Colonic mucosa (tissue), 4 donors: ENCODE results near the gene CACNG5. TPM values are rescaled to one million over a fixed set of nuclear protein-coding genes. Genes with fewer than 3 reads are reported as not detected.

Experiments
- DNase-seq: peaks from one replicate; pipeline ENCODE4 v3.0.0-alpha.2; 2020
- H3K27ac ChIP-seq: fragments of 200-600 bp; one replicate; pipeline ENCODE4 v1.8.0; 2021
- H3K27me3 ChIP-seq: fragments of 200-600 bp; one replicate; pipeline ENCODE4 v1.8.0; 2021
- H3K36me3 ChIP-seq: fragments of 200-600 bp; one replicate; pipeline ENCODE4 v1.8.0; 2021
- H3K4me1 ChIP-seq: fragments of 200-600 bp; one replicate; pipeline ENCODE4 v1.8.0; 2021; ENCODE audit warnings: mild to moderate bottlenecking
- H3K4me3 ChIP-seq: fragments of 200-600 bp; one replicate; pipeline ENCODE4 v1.8.0; 2021
- H3K9ac ChIP-seq, 2 donors: one replicate each; pipeline ENCODE4 v1.7.0; 2013; ENCODE audit warnings: control low read depth in 2 of 2, low read depth in 2 of 2, low read length in 2 of 2
- H3K9me3 ChIP-seq: fragments of 200-600 bp; one replicate; pipeline ENCODE4 v1.8.0; 2021
- CTCF ChIP-seq: fragments of 200-600 bp; IDR thresholded peaks from one replicate; pipeline ENCODE4 v1.8.0; 2022; ENCODE audit warnings: antibody characterized with exemption, mild to moderate bottlenecking
- intact Hi-C: fragments of 100-400 bp; cut with DNase I; formaldehyde crosslinking; loops from one replicate; pipeline ENCODE4 v1.14.1; 2022
- total RNA-seq, 2 donors: library from RNA; stranded (reverse); fragmentation: NEBNext Ultra II Directional in 1 of 2; extraction: Animal tissue kit (Norgen Biotek cat#: 25700) in 1 of 2; gene quantifications; one replicate each; pipeline ENCODE4 v1.2.1, GENCODE V29; 2021
- donor health status: healthy.
- donor health status: DM: no; HTN: no; CAD: no.
- donor health status: DM: no; HTN: no; CAD: no.

The CACNG5 gene
- total RNA-seq, 2 donors from 2014 or later = 0.19 TPM; not detected in 1

DNA sequence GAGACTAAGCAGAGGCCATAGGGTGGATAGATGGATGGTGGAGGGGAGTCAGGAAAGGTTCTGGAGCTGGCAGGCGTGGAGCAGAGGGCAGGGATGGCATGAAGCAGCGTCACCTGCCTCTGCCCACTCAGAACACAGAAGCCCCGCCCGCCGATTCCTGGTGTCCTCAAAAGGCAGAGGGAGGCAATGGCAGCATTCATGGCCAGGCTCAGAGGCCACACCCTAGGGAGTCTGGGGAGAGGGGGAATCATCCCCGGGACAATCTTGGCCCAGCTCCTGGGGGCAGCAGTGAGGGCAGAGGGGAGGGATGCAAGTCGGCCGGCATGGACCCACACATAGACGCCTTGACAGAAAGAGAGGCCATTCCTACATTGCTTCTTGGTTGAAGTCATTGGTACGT is 68.9 kb downstream of the CACNG5 start:
- TF ChIP-seq CTCF = no peak
- Histone ChIP-seq H3K9me3 (no peaks in the 10 kb centered on the region), H3K9ac (no peak overlapping the region), H3K4me3 (no peak overlapping the region), H3K4me1 (no peaks in the 10 kb centered on the region), H3K27me3 (no peaks in the 10 kb centered on the region), H3K27ac (no peak overlapping the region), H3K36me3 (no peaks in the 10 kb centered on the region)
- DNase-seq = no peak
- intact Hi-C loops = no loop called here

- Histone ChIP-seq H3K27ac (no peak overlapping the region), H3K4me1 (no peaks in the 10 kb centered on the region), H3K27me3 (no peaks in the 10 kb centered on the region), H3K9me3 (no peaks in the 10 kb centered on the region), H3K36me3 (no peaks in the 10 kb centered on the region), H3K9ac (no peak overlapping the region), H3K4me3 (no peak overlapping the region)
- no peak for TF ChIP-seq CTCF
- intact Hi-C loops = loop anchor here (5.0 kb wide), 1 partner anchor 703 kb away; no protein-coding TSS in a partner anchor
- DNase-seq = no peak
Observed at GRCh38 chr17:66904760-66905624, 70.1 kb downstream of the CACNG5 start.

- Histone ChIP-seq H3K4me1 (no peaks in the 10 kb centered on the region), H3K36me3 (no peaks in the 10 kb centered on the region), H3K27me3 (no peaks in the 10 kb centered on the region), H3K27ac (no peak overlapping the region), H3K4me3 (no peak overlapping the region), H3K9me3 (no peaks in the 10 kb centered on the region), H3K9ac (no peak overlapping the region)
- DNase-seq = peak; percentile 86
- TF ChIP-seq CTCF = peak; percentile 90
- intact Hi-C loops = loop anchor here (2.0 to 5.0 kb wide), 2 partner anchors 192 to 704 kb away; no protein-coding TSS in a partner anchor
Observed at GRCh38 chr17:66906321-66907278, 71.7 kb downstream of the CACNG5 start.

DNA sequence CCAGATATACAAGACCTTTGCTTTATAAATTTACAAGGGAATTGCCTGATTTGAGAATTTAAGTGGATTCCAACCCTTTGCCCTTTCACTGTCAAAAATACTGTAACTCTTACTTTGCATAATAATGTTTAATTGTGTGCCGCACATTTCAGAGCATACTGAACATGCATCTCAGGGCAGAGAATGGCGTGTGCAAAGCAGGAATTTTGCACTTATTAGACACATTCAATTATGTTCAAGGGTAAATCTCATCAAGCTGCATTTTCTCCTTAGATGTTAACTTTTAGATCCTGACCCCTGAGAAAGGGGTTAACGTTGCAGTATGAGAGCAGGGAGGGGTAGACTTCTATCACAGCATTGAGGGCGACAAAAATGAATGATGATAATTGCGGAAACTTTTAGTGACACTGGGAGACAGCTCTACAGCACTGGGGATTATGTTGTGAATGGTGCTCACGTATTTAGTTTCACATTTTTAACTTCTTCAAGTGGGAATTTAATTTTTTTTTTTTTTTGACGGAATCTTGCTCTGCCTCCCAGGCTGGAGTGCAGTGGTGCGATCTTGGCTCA is 75.0 kb downstream of the CACNG5 start:
- H3K4me1 ChIP-seq = no peaks in the 10 kb centered on the region
- intact Hi-C loops = loop anchor here (5.0 to 10.0 kb wide), 2 partner anchors 245 to 708 kb away; no protein-coding TSS in a partner anchor
- no peak overlapping the region for H3K27ac ChIP-seq
- H3K9ac ChIP-seq = no peak overlapping the region
- H3K4me3 ChIP-seq = no peak overlapping the region
- no peak for TF ChIP-seq CTCF
- H3K27me3 ChIP-seq = no peaks in the 10 kb centered on the region
- DNase-seq = no peak
- no peaks in the 10 kb centered on the region for H3K36me3 ChIP-seq
- H3K9me3 ChIP-seq = no peaks in the 10 kb centered on the region

DNA sequence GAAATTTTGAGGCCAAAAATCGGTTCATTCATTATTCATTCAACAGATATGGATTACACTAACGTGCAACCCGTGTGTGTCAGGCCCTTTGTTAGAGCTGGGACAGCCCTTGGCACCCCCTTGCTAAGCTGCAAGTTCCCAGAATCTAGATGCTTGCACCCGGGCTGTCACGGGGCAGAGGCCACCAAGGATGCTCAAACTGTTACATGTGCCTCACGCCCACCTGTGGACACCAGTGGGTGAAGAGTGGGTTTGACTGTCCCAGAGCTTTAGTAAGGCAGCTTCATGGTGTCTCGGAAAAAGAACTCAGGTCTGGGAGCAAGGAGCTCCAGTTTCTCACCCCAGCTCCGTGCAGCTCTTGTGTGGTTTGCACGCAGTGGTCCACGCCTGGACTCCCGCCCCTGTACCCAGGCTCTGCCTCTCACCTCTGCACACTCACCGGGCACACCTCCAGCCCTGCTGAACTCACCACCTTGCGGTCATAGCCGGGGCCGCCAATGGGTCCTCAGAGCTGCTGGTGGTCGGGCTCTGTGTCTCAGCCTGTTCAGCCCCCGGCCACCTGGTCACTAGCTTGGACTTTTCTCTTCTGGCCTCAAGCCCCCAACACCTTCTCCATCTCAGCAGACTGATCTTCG is 75.9 kb downstream of the CACNG5 start:
- no peak for DNase-seq
- H3K4me1 ChIP-seq = no peaks in the 10 kb centered on the region
- H3K9ac ChIP-seq = no peak overlapping the region

More for the DNA sequence above, 75.9 kb downstream of the CACNG5 start:
- intact Hi-C loops = loop anchor here (10.0 kb wide), 1 partner anchor 244 kb away; no protein-coding TSS in a partner anchor
- no peak for TF ChIP-seq CTCF
- H3K27ac ChIP-seq = no peak overlapping the region
- H3K27me3 ChIP-seq = no peaks in the 10 kb centered on the region
- H3K9me3 ChIP-seq = no peaks in the 10 kb centered on the region
- no peaks in the 10 kb centered on the region for H3K36me3 ChIP-seq
- H3K4me3 ChIP-seq = no peak overlapping the region
